Pancreas (tissue), 10 donors: Measurements from ENCODE around the gene SLC26A11. TPM values are rescaled to one million over a fixed set of nuclear protein-coding genes. Genes with fewer than 3 reads are reported as not detected.

Experiments used
- ATAC-seq, 4 donors: fragments of 200-7000 bp; cut with Tn5 transposase; one replicate each; pipeline versions ENCODE4 v1.8.0 to v1.9.1; 2020; ENCODE audit warnings: mild to moderate bottlenecking in 4 of 4, moderate library complexity in 4 of 4
- DNase-seq, 6 donors: peaks; one replicate each; pipeline ENCODE4 v3.0.0-alpha.2; 2020
- FAIRE-seq: peaks from 2 replicates; lab custom pipeline; 2012; peaks lifted over from hg19 to GRCh38; lab: Jason Lieb, UNC
- H3K27ac ChIP-seq, 4 donors: fragments of 200-600 bp; sonication (generic); 1 replicate in 3 of 4; 2 replicates in 1 of 4; pipeline versions ENCODE4 v1.5.0 to v1.8.0; 2020
- H3K27me3 ChIP-seq, 4 donors: fragments of 200-600 bp; one replicate each; pipeline ENCODE4 v1.8.0; 2021
- H3K36me3 ChIP-seq, 3 donors: fragments of 200-600 bp; sonication (generic) in 1 of 3; one replicate each; pipeline versions ENCODE4 v1.5.0 to v1.8.0; 2020 to 2021
- H3K4me1 ChIP-seq, 3 donors: fragments of 200-600 bp; one replicate each; pipeline ENCODE4 v1.8.0; 2021
- H3K4me3 ChIP-seq, 4 donors: fragments of 200-600 bp; sonication (generic) in 2 of 4; one replicate each; pipeline versions ENCODE4 v1.5.0 to v1.8.0; 2020 to 2021
- H3K9me3 ChIP-seq, 4 donors: fragments of 200-600 bp; one replicate each; pipeline ENCODE4 v1.8.0; 2021
- CTCF ChIP-seq, 4 donors: fragments of 200-600 bp; sonication (generic) in 3 of 4; IDR thresholded peaks; one replicate each; pipeline versions ENCODE4 v1.5.0 to v1.8.0; 2021; ENCODE audit warnings: antibody characterized with exemption in 4 of 4
- WGBS, 2 donors: extraction: QIAGEN DNeasy Blood & Tissue Kit; methylation state at CpG; one replicate each; pipeline ENCODE4 v1.1.7; 2013; 5-methylcytosine and 5-hydroxymethylcytosine counted together
- intact Hi-C, 3 donors: fragments of 100-400 bp; cut with DNase I; formaldehyde crosslinking; loops; one replicate each; pipeline versions ENCODE4 v1.11.1 to v1.14.2; 2022
- polyA plus RNA-seq, 2 donors: library from polyadenylated mRNA; stranded (reverse); fragments of 200-250 nt; gene quantifications; one replicate each; pipeline ENCODE4 v1.2.3, GENCODE V29; 2013
- total RNA-seq, 6 donors: library from RNA; stranded (reverse); fragmentation: NEBNext Ultra II Directional in 4 of 6; extraction: Animal tissue kit (Norgen Biotek cat#: 25700) in 4 of 6; gene quantifications; one replicate each; pipeline versions ENCODE4 v1.2.1 to v1.2.4, GENCODE V29; 2021 to 2023
- donor health status: healthy with polysubstance abuse.
- donor health status: DM: no; HTN: no; CAD: no; lungs with moderate emphysema.
- donor health status: DM: no; HTN: no; CAD: no.
- donor health status: control.
- donor health status: control.
- donor health status: Bipolar disorder and iron deficiency.
- donor health status: DM: yes; HTN: yes; CAD: no.
- donor health status: DM: no; HTN: no; CAD: no.
- donor health status: DM: no; HTN: no; CAD: no.
- donor health status: DM: yes; HTN: yes; CAD: no.

The SLC26A11 gene
- total and polyA plus RNA-seq, 8 donors: 5.1 to 23.6 (median 8.8) TPM

GRCh38 chr17:80232438-80232837, 12.2 kb downstream of the SLC26A11 start:
- DNase-seq (no peak), ATAC-seq (no peak), FAIRE-seq (no peak)
- Histone ChIP-seq H3K9me3 (no peaks in the 10 kb centered on the region), H3K36me3 (peaks cover 0 to 9% (median 8%) of the 10 kb centered on the region in 3 donors), H3K4me1 (no peaks in the 10 kb centered on the region), H3K4me3 (no peak overlapping the region), H3K27ac (no peak overlapping the region), H3K27me3 (no peaks in the 10 kb centered on the region)
- TF ChIP-seq CTCF (IDR thresholded peaks at IDR 0.05): no peak
- 95 to 100% methylated on average over 1 of the region's 1 CpG for WGBS, 2 donors
- intact Hi-C loops: no loop called here

GRCh38 chr17:80233202-80233601, 13.0 kb downstream of the SLC26A11 start:
- TF ChIP-seq CTCF (IDR thresholded peaks at IDR 0.05): no peak
- no peak overlapping the region for H3K27ac ChIP-seq
- H3K36me3 ChIP-seq: peaks cover 0 to 10% (median 9%) of the 10 kb centered on the region in 3 donors
- no peaks in the 10 kb centered on the region for H3K27me3 ChIP-seq
- no peak overlapping the region for H3K4me3 ChIP-seq
- DNase-seq: no peak
- no peaks in the 10 kb centered on the region for H3K9me3 ChIP-seq
- no peak for ATAC-seq
- no peak for FAIRE-seq
- intact Hi-C loops: no loop called here
- H3K4me1 ChIP-seq: no peaks in the 10 kb centered on the region
- 98 to 99% methylated on average over 3 of the region's 3 CpGs for WGBS, 2 donors

- ATAC-seq (no peak), FAIRE-seq (no peak), DNase-seq (peak in 1 of 6 donors; percentile 32)
- Histone ChIP-seq H3K36me3 (peaks cover 0 to 13% (median 10%) of the 10 kb centered on the region in 3 donors), H3K4me1 (no peaks in the 10 kb centered on the region), H3K9me3 (no peaks in the 10 kb centered on the region), H3K27ac (no peak overlapping the region), H3K27me3 (no peaks in the 10 kb centered on the region), H3K4me3 (no peak overlapping the region)
- 87 to 90% methylated on average over 17 of the region's 17 CpGs for WGBS, 2 donors
- intact Hi-C loops: no loop called here
- TF ChIP-seq CTCF (IDR thresholded peaks at IDR 0.05): no peak
Measured at GRCh38 chr17:80236911-80237310, 16.7 kb downstream of the SLC26A11 start.

GRCh38 chr17:80237386-80237785, 17.2 kb downstream of the SLC26A11 start:
- Histone ChIP-seq H3K4me3 (no peak overlapping the region), H3K27me3 (no peaks in the 10 kb centered on the region), H3K9me3 (no peaks in the 10 kb centered on the region), H3K27ac (no peak overlapping the region), H3K4me1 (no peaks in the 10 kb centered on the region), H3K36me3 (peaks cover 0 to 10% (median 8%) of the 10 kb centered on the region in 3 donors)
- intact Hi-C loops: no loop called here
- DNase-seq (peak in 1 of 6 donors; percentile 38), FAIRE-seq (no peak), ATAC-seq (no peak)
- 94 to 96% methylated on average over 10 of the region's 10 CpGs for WGBS, 2 donors
- no peak for TF ChIP-seq CTCF (IDR thresholded peaks at IDR 0.05)

GRCh38 chr17:80242505-80242904, 22.3 kb downstream of the SLC26A11 start:
- TF ChIP-seq CTCF (IDR thresholded peaks at IDR 0.05): no peak
- no peaks in the 10 kb centered on the region for H3K9me3 ChIP-seq
- H3K4me3 ChIP-seq: no peak overlapping the region
- no peaks in the 10 kb centered on the region for H3K4me1 ChIP-seq
- H3K27ac ChIP-seq: no peak overlapping the region
- peak in 1 of 6 donors; percentile 6 for DNase-seq
- H3K36me3 ChIP-seq: peaks cover 0 to 21% (median 1%) of the 10 kb centered on the region in 3 donors
- ATAC-seq: no peak
- 80 to 90% methylated on average over 14 of the region's 14 CpGs for WGBS, 2 donors
- H3K27me3 ChIP-seq: no peaks in the 10 kb centered on the region
- intact Hi-C loops: loop anchor here in 1 of 3 donors (10.0 kb wide), 1 partner anchor 148 kb away; no protein-coding TSS in a partner anchor
- FAIRE-seq: no peak
